ENCODE data around the gene SSUH2.
"Not testable (repeated sequence)": the region's sequence is repeated elsewhere in the genome, so short reads cannot be mapped to it uniquely, and the experiment has no call there.

Gene SSUH2

DNA sequence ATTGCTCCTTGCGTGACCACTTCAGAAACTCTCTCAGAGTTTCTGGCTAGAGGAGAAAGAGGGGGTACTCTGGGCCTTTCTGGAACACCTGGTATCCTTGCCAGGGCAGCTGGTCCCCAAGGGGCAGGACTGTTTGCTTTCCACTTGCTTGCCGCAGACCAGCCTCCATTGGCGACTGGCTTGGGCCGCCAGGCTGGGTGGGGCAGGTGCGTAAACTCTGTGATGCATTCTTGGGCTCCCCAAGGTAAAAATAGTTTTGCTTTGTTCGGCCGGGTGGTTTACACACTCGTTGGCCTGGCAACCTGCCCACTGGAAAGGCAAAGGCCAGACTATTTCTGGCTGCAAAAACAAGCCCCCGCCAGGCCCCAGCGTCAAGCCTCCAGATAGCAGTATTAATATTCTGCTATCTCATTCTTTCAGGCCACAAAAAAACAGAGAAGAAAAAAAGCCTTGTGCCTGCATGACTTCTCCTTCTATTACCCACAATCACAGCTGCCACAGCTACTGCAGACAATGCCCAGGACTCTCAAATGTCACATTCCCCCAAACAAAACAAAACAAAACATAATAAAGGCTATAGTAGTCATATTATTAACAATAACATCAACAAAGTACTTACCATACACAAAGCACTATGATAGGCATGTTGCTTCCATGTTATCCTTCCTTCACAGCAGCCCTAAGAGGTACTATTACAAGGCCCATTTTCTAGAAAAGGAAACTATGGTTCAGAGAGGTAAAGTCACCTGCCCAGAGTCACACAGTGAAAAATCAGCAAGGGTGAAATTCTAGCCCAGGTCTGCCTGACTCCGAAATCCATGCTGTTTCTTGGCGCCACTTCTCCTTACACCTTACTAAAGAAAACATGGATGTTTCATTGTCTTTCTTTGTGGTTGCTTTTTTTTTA is 14.0 kb upstream of the SSUH2 start:
- no peak for DNase-seq

DNA sequence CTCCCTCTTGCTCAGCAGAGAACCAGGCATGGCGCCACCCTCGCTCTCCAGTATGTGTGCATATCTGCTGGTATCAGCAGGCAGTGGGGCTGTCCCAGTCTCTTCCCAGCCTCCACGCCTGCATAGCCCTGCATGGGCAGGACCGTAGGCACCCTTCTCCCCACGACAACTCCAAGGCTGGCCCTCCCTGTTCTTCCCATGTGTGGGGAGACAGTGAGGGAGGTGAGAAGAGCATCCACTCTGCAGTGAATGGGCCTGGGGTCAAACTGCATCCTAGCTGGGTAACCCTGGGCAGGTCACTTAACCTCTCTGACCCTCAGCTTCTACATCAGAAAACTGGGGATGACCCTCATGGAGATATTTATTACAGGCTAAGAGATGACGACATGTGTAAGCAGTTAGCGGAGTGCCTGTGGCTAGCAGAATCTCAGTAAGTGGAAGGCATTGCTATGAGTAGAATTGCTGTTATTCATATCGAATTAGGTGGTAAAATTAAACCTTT is 13.3 kb upstream of the SSUH2 start:
- DNase-seq: no peak

DNA sequence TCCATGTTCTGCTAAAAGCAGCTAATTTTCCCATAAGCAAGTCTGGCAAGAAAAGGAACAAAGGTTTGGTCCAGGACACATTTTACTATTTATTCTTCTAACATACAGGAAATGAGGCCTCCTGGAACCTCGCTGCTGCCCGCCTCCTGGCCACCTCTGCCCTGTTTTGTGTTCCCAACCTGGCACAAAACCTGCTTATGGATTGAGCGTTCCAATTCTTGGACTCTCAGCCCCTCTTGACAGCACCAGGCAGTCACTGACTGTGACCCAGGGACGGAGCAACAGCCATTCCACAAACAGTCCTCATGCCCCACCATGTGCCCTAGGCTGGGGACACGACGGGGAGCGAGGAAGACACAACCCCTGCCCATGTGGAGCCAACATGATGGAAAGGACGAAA is 11.6 kb upstream of the SSUH2 start:
- DNase-seq: no peak

DNA sequence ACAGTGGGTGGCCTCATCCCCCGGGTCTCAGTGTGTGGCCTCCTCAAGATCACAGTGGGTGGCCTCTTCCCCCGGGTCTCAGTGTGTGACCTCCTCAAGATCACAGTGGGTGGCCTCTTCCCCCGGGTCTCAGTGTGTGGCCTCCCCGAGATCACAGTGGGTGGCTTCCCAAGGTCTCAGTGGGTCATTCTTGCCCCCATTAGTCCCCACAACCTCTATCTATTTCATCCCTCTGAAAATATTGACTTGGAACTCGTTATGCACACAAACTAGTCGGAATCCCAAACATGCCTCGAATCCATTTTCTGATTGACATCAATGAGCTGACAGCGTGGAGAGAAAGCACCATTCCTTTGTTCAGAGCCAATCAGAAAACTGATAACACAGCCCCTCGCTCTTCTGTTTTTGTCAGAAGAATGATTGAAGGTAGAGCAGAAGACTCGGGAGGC is 10.8 kb upstream of the SSUH2 start:
- no peak for DNase-seq

DNA sequence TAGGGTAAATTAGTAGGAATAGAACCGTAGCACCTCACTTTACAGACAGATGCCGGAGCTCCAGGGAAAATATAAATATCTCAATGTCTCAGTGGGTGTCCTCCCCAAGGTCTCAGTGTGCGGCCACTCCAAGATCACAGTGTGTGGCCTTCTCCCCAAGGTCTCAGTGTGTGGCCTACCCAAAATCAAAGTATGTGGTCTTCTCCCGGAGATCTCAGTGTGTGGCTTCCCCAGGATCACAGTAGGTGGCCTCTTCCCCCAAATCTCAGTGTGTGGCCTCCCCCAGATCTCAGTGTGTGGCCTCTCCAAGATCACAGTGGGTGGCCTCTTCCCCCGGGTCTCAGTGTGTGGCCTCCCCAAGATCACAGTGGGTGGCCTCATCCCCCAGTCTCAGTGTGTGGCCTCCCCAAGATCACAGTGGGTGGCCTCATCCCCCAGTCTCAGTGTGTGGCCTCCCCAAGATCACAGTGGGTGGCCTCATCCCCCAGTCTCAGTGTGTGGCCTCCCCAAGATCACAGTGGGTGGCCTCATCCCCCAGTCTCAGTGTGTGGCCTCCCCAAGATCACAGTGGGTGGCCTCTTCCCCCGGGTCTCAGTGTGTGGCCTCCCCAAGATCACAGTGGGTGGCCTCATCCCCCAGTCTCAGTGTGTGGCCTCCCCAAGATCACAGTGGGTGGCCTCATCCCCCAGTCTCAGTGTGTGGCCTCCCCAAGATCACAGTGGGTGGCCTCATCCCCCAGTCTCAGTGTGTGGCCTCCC is 10.2 kb upstream of the SSUH2 start:
- not testable (repeated sequence) for DNase-seq

DNA sequence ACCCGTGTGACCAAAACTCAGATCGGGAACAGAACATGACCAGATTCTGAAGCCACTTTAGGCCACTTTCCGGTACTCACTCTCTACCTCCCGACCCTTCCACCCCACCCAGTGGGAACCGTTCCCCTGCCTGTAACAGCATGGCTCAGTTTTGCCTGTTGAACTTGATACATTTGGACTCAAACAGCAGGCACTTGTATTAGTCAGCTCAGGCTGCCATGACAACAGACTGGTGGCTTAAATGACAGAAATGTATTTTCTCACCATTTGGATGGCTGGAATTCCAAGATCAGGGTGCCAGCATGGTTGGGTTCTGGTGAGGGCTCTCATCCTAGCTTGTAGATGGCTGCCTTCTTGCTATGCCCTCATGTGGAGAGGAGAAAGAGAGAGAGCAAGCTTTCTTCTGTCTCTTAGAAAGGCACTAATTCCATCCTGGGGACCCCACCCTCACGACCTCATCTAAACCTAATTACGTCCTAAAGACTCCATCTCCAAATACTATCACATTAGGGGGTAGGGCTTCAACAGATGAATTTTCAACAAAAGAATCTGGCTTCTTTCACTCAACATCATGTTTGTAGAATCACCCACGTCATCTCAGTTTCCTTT is 9.3 kb upstream of the SSUH2 start:
- DNase-seq: no peak

DNA sequence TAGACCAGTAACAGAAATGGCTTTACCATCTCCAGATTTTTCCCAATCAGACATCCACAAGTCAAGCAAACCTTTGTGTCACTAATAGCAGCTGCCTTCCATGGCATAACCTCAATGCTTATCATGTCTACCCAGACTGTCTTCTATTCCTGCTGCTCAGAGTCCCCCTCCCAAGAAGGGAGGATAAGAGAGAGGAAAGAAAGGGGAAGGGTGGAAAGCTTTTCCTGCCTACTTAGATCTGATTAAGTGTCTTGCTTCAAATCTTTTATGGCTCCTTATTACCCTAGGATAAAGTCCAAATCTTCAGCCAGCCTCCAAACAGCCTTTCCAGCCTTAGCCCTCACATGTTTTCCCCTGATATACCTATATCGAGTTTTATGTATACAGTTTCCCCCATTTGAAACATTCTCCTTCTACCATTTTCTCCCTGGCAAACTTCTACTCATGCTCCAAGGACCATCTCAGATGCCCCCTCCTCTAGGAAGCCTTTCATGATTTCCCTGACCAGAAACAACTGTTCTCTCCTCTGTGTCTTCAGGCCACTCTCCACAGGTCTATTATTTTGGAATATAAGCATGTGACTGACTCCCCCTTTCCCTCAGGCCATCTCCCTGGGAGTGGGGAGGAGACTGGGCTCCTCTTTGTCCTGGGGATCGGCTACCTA is 7.9 kb upstream of the SSUH2 start:
- no peak for DNase-seq

DNA sequence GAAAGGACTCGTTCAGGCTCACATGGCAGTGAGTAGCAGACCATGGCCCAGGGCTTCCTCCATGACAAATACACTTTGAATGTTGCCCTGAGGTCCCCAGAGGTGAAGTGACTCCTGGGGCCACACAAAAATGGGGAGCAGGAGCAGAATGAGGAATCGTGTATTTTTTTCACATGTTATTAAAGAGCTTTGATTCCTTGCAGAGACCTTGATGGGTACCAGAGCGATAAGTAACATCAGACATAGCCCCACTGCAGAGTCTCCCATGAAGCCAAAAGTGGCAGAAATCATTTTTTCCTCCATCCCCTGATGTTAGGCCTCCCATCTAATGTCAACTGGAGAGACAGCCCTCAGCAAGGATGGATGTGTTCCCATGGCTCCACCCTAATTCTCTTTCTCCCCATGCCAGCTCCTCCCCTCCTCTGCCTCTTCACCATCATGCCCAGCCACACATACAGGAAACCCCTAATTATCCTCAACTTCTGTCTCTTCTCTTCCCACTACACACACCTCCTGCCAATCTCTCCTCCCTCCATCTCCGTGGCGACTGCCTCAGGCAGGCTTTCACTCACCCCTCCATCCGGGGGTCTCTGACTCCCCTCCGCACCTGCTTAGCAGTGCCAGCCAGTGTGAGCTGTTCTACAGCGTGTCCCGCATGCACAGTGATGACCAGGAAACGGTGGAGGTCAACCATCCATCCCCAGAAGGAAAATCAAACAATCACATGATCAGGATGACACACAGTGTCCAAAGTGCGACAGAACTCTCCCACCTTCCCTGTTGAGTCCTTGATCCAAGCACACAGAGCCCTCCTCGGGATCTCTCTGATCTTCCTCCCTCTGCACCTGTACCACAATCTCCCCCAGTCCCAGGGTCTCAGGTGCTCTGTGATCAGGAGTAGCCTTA is 7.1 kb upstream of the SSUH2 start:
- no peak for DNase-seq

DNA sequence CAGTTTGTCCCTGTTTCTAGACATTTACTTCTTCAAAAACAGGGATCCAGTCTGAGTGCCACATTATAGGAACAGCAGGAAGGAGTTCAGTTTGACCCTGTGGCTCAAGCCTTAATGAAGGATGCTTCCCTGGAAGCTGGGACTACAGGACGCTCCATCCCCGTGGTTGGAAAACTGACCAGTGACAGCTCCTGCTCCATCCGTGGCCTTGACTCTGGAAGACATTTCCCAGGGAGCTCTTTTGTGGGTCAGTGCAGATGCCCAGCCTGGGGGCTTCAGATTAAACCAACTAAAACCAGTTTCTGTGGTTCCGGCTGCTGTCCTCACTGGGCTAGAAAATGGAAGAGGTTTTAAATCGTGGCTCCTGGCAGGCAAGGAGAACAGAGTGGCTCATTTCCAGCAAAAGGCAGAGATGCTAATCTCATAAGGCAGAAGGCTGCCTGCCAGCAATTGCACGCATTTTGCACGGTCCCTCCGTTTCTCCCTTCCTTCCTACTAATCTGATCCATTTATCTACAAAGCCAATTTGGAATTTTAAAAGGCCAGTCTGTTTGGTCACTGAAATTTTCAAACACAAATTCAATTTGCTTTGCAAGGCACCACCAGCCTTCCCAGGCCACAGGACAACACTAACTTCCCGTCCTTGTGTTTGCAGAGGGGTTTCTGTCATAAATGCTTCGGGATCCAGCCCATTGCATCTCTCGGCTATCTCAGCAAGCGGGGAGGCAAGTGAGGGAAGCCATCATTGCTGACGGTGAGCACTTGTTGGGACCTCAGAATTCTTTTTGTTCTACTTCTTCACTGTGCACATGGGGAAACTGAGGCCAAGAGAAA is 6.2 kb upstream of the SSUH2 start:
- no peak for DNase-seq

DNA sequence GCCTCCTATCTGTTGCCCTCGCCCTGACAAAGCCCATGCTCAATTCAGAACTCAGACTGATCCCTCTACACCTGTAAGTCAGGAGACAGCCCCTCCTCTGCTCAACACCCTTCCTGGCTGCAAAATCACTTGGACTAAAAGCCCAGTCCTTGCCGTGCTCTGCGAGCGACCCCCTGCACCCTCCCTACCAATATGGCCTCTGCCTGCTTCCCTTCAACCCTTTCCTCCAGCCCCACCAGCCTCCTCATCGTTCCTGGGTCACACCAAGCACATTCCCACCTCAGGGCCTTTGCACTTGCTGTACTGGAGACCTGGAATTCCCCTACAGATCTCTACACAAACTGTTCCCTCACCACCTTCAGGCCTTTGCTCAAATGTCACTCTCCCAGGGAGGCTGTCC is 5.2 kb upstream of the SSUH2 start:
- DNase-seq: no peak

DNA sequence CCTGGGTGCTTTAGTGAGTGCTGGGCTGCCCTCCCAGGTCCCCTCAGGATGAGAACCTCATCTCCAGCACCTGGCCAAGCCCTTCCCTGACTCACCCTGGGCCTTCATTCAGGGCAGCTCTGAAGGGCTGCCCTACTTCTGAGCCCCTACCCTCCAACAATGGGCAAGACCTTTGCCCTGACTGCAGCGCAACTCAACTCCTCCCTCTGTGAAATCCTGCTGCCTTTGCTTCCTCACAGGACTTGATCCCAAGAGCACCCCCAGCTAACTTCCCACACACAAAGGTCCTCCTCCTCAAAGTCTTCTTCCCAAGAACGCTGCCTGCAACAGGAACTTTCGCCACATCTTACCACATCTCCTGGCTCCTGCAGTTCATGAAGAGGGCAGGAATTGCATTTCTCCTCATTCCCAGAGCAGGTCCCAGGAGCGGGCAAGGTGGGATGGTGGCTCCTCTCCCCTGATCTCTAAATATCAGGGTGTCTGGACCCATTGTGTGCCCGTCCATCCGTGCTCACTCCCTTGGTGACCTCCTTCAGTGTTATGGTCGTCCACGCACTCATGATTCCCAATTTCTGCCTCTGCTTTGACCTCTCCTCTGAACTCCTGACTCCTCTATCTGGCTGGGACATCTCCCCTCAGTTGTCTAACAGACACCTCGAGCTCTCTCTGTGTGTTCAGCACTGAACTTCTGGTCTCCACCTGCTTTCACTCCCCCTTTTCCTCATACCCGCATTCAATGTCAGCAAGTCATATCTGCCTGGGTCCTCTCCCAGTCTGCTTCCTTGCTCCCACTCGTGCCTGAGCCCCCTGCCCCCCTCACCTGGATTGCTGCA is 4.5 kb upstream of the SSUH2 start:
- DNase-seq: no peak

DNA sequence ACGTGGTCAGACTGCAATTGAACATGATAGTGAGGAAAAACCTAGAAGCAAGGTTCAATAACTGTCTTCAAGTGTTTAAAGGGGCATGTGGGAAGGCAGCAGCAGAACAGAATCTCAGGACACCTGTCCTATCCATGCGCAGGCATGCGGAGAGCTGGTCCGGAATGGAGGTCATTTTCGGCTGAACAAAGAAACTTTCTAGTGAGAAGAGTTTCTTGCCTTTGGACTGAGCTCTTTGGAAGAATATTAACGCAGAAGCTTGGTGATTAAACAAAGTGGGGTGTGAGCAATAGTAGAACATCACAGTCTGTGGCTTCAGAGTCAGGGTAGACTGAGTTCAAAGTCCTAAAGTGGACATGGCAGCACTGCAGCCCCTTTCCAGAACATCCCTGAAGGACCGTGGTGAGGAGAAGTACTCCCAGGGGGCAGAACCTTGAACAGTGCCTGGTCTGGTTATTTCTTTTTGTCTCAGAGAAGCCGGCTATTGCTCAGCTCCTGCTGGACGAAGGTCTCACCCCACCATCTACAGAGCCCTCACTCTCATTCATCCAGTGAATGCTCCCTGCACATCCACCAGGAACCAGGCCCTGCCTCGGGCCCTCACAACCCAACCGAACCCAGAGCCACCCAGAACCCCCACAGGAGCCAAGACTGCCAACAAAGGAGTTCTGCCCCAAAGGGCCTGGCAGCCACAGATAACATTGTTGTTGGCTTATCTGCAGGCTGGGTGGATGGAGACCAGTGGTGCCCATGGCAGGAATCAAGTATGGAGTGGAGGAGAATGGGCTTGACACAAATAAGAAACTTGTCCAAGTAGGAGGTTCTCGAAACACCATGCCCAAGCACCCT is 2.8 kb upstream of the SSUH2 start:
- no peak for DNase-seq

DNA sequence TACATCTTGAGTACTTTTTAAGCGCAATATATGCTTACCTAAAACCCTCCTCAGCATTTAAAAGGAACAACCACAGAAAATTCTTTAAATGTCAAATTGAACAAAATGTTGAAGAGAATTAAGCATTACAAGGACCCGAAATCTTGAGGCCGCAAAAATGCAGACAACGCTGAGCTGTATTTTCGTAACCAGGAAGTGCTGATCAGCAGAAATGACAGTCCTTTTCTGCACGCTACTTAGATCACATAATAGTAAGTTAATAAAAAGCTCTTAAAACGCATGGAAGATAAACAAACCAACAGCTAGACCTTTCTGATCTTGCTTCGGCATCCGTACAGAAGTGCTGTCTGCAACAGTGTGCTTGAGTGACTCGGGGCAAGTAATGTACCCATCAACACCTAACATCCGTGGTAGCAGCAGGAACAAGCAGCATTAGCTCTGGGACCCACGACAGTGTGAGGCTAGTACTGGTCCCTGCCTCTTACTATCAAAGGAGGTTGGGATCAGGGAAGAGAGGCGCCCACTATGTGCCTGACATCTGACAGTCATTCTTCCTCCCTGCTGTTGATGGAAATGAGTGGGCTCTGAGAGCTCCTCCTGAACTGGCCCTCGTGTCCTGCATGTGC is 1.8 kb upstream of the SSUH2 start:
- no peak for DNase-seq

DNA sequence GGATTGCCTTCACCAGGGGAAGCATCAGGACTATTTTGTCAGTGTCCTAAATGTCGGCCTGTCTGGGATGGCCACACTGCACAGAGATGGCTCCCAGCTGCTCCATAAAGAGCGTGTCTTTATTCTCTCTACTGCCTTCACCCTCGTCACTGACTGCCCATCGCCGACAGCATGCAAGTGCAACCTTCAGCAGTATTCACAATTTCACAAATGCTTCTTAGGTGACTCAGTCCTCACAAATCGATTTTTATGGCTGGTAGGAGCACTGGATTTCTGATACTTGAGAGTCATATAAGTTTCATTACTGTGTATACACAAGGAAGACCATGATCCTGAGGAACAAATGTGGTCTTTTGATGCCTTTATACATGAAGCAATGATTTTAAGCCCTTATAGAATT is 1.1 kb upstream of the SSUH2 start:
- DNase-seq: no peak

DNA sequence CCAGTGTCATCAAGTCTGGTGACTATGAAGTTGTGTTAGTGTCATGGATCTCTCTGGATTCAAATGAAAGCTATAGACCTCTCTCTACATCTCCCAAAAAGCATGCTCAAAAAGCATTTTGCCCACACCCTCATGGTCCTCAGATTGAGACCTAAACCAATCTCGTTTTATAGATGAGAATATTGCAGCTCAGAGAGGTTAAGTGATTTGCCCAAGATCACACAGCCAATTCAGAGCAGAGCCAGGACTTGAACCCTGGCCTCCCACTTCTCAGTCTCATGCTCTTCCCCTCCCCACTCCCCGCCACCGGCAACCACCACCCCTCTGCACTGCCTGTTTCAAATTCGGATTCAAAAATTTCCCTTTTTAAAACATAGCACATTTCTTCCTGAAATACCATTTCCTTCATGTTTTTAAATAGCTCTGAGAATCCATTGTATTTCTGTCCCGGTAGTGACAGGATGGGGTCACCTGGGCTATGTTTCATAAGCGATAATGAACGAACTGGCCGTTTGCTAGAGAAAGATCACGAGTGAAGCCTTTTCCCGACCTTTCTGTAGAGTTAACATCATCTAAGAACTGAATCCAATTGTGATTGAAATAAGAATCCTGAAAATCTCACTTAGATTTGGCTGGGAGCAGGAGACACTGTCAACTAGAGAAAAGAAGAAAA is 769 bp downstream of the SSUH2 start:
- DNase-seq: no peak

DNA sequence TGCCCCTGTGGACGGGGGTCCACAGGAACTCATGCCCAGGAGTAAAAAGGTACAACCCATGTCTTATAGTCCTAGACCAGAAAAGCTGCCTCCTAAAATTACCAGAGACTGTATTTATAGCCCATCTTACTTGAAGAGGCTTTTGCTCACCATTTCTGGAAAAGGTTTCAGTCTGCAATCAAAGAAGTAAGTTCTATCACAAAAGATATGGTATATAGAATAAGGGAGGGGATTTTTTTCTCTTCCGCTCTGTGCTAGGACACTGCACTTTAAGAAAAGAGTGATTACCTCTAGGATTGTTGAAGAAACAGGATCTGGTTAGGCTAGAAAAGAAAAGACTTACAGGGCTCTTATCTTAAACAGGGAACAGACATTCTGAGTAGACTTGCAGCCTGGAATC is 2.6 kb downstream of the SSUH2 start:
- DNase-seq: no peak

DNA sequence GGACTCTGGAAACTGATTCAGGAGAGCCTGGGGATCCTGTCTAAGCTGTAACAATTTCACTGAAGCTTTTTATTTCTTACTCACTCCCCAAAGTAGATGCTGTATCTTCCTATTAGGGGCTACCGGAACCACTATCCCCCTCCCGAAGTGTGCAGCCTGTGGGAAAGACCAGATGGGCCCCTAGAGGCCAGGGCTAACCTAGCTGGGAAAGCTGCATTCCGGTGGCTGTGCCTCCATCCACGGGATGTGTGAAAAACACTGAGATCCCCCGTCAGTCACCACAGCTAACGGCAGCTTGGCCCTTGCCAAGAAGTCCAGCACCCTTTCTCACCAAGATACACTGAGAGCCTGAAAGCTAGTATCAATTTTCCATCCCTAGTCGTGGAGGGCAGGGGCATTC is 3.1 kb downstream of the SSUH2 start:
- DNase-seq: no peak

DNA sequence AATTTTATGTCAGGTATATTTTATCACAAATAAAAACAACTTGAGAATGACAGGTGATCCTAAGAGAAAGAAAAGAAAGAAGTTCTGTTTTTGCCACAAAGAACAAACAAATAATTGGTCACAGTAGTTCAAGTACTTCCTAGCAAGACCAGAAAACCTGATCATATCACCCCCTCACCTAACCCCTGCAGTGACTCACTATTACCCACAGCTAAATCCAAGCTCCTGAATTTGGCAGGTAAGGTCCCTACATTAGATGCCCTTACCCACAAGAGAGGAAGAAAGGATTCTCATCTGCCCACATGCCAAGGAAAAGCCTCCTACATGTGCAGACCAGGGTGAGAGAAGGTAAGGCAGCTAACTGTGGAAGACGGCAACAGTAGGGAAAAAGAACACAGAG is 4.4 kb downstream of the SSUH2 start:
- DNase-seq: no peak

Data from central memory CD4-positive, alpha-beta T cell (primary cell).